Activated CD8-positive, alpha-beta T cell treated with anti-CD3 and anti-CD28 coated beads, Interleukin-2, amount 10 ng/mL, durations not matched to agents 7 days and 5 days (primary cell): ENCODE measurements around the gene IL17D. TPM values are rescaled to one million over a fixed set of nuclear protein-coding genes. Genes with fewer than 3 reads are reported as not detected.
A peak's percentile ranks its signal among the peaks of the same experiment; 100 is the strongest.

Experiments used
- ATAC-seq: fragments of 150-1000 bp; cut with Tn5 transposase; one replicate; pipeline ENCODE4 v1.10.0; 2021; ENCODE audit warnings: moderate library complexity
- CTCF ChIA-PET: fragments of 350-600 bp; sonication (Branson Sonifier 250); formaldehyde crosslinking; loops from one replicate; lab custom pipeline; 2021; ENCODE audit warnings: antibody characterized with exemption; lab: Charles Lee
- POLR2A ChIA-PET: fragments of 350-600 bp; sonication (Branson Sonifier 250); formaldehyde crosslinking; loops from one replicate; lab custom pipeline; 2021; ENCODE audit warnings: antibody characterized with exemption; lab: Charles Lee
- DNase-seq: peaks from one replicate; pipeline ENCODE4 v3.0.0-alpha.2; 2020
- H3K27ac Mint-ChIP-seq: one replicate; pipeline ENCODE4 v1.8.0; 2021; ENCODE audit warnings: mild to moderate bottlenecking, mixed read lengths
- H3K27me3 Mint-ChIP-seq: one replicate; pipeline ENCODE4 v1.8.0; 2021; ENCODE audit warnings: low read depth, mixed read lengths
- H3K36me3 Mint-ChIP-seq: one replicate; pipeline ENCODE4 v1.8.0; 2021; ENCODE audit warnings: low read depth, mixed read lengths
- H3K4me1 Mint-ChIP-seq: one replicate; pipeline ENCODE4 v1.8.0; 2021; ENCODE audit warnings: low read depth, mixed read lengths
- H3K4me3 Mint-ChIP-seq: one replicate; pipeline ENCODE4 v1.8.0; 2021; ENCODE audit warnings: mild to moderate bottlenecking, mixed read lengths
- H3K9me3 Mint-ChIP-seq: one replicate; pipeline ENCODE4 v1.8.0; 2022; ENCODE audit warnings: mixed read lengths; ENCODE audit not compliant: insufficient read depth
- total RNA-seq, 2 experiments: library from RNA; stranded (reverse); gene quantifications; one replicate each; pipeline ENCODE4 v1.2.3, GENCODE V29; 2021

IL17D gene
- total RNA-seq, 2 experiments from 2014 or later = 0.13 to 0.18 TPM

- CTCF ChIA-PET = no interaction called here
- no peak overlapping the region for H3K4me3 Mint-ChIP-seq
These were observed 7.4 kb upstream of the IL17D start for GRCh38 chr13:20696073-20696472.

GRCh38 chr13:20699715-20700114 lies 3.8 kb upstream of the IL17D start:
- Mint-ChIP-seq H3K4me1 (peaks cover 20% of the 10 kb centered on the region), H3K27me3 (peaks cover 33% of the 10 kb centered on the region), H3K36me3 (no peaks in the 10 kb centered on the region), H3K9me3 (no peaks in the 10 kb centered on the region), H3K4me3 (no peak overlapping the region), H3K27ac (no peak overlapping the region)
- ATAC-seq = no peak
- CTCF ChIA-PET = interaction anchor here (1.3 to 1.6 kb wide), 2 partner anchors 129 to 206 kb away, joined by 3 to 4 read pairs; no protein-coding TSS in a partner anchor
- no peak for DNase-seq
- POLR2A ChIA-PET = no interaction called here

More at GRCh38 chr13:20696073-20696472, 7.4 kb upstream of the IL17D start:
- DNase-seq (no peak), ATAC-seq (no peak)
- Mint-ChIP-seq H3K36me3 (no peaks in the 10 kb centered on the region), H3K27ac (no peak overlapping the region), H3K9me3 (no peaks in the 10 kb centered on the region), H3K4me1 (peaks cover 5% of the 10 kb centered on the region), H3K27me3 (peaks cover 23% of the 10 kb centered on the region)
- POLR2A ChIA-PET = no interaction called here

GRCh38 chr13:20700288-20700687 lies 3.2 kb upstream of the IL17D start:
- Mint-ChIP-seq H3K9me3 (no peaks in the 10 kb centered on the region), H3K27ac (no peak overlapping the region), H3K36me3 (no peaks in the 10 kb centered on the region), H3K27me3 (peaks cover 33% of the 10 kb centered on the region), H3K4me1 (peaks cover 20% of the 10 kb centered on the region), H3K4me3 (no peak overlapping the region)
- DNase-seq (no peak), ATAC-seq (no peak)
- POLR2A ChIA-PET = no interaction called here
- CTCF ChIA-PET = interaction anchor here (1.3 to 1.6 kb wide), 2 partner anchors 128 to 207 kb away, joined by 3 to 4 read pairs; no protein-coding TSS in a partner anchor

- ChIA-PET POLR2A (no interaction called here), CTCF (interaction anchor here (1.6 kb wide), 1 partner anchor 208 kb away, joined by 4 read pairs; no protein-coding TSS in a partner anchor)
- no peak for DNase-seq
- Mint-ChIP-seq H3K36me3 (no peaks in the 10 kb centered on the region), H3K4me1 (peaks cover 15% of the 10 kb centered on the region), H3K9me3 (no peaks in the 10 kb centered on the region), H3K27me3 (peaks cover 28% of the 10 kb centered on the region), H3K27ac (no peak overlapping the region), H3K4me3 (no peak overlapping the region)
- no peak for ATAC-seq
These were observed 2.0 kb upstream of the IL17D start for GRCh38 chr13:20701461-20701860.

GRCh38 chr13:20702530-20702914 lies 977 bp upstream of the IL17D start:
- DNase-seq (no peak), ATAC-seq (no peak)
- peak overlapping the region; percentile 90 for H3K4me3 Mint-ChIP-seq
- H3K27me3 Mint-ChIP-seq = peaks cover 27% of the 10 kb centered on the region
- H3K9me3 Mint-ChIP-seq = no peaks in the 10 kb centered on the region
- no peak overlapping the region for H3K27ac Mint-ChIP-seq
- CTCF ChIA-PET = interaction anchor here (1.0 to 2.3 kb wide), 5 partner anchors 20 to 222 kb away, joined by 3 to 11 read pairs (median 4); no protein-coding TSS in a partner anchor
- H3K36me3 Mint-ChIP-seq = no peaks in the 10 kb centered on the region
- H3K4me1 Mint-ChIP-seq = peaks cover 15% of the 10 kb centered on the region
- POLR2A ChIA-PET = interaction anchor here (0.9 kb wide), 1 partner anchor 70 kb away, joined by 3 read pairs; no protein-coding TSS in a partner anchor

GRCh38 chr13:20703780-20704458 lies 420 bp downstream of the IL17D start:
- Mint-ChIP-seq H3K27ac (no peak overlapping the region), H3K9me3 (no peaks in the 10 kb centered on the region), H3K27me3 (peaks cover 22% of the 10 kb centered on the region), H3K36me3 (no peaks in the 10 kb centered on the region), H3K4me3 (no peak overlapping the region), H3K4me1 (peaks cover 15% of the 10 kb centered on the region)
- peak; percentile 90 for ATAC-seq
- ChIA-PET CTCF (interaction anchor here (0.6 to 2.3 kb wide), 8 partner anchors 18 to 356 kb away, joined by 3 to 11 read pairs (median 4); no protein-coding TSS in a partner anchor), POLR2A (interaction anchor here (1.3 kb wide), 1 partner anchor 472 kb away, joined by 4 read pairs; the partner anchor contains the start of genes MRPL57 and SKA3)
- DNase-seq = peak; percentile 81

- Mint-ChIP-seq H3K9me3 (no peaks in the 10 kb centered on the region), H3K27me3 (peaks cover 19% of the 10 kb centered on the region), H3K36me3 (no peaks in the 10 kb centered on the region), H3K4me1 (peaks cover 15% of the 10 kb centered on the region), H3K4me3 (peak overlapping the region; percentile 59), H3K27ac (peak overlapping the region; percentile 35)
- ChIA-PET CTCF (interaction anchor here (0.6 to 2.3 kb wide), 5 partner anchors 124 to 356 kb away, joined by 3 to 11 read pairs (median 3); no protein-coding TSS in a partner anchor), POLR2A (interaction anchor here (1.3 kb wide), 1 partner anchor 472 kb away, joined by 4 read pairs; the partner anchor contains the start of genes MRPL57 and SKA3)
- no peak for DNase-seq
- peak; percentile 6 for ATAC-seq
These were observed 1.1 kb downstream of the IL17D start for GRCh38 chr13:20704459-20705069.

GRCh38 chr13:20706661-20707060 lies 3.2 kb downstream of the IL17D start:
- no peak for ATAC-seq
- ChIA-PET POLR2A (no interaction called here), CTCF (interaction anchor here (1.5 kb wide), 1 partner anchor 122 kb away, joined by 3 read pairs; no protein-coding TSS in a partner anchor)
- no peak for DNase-seq
- Mint-ChIP-seq H3K4me3 (no peak overlapping the region), H3K27me3 (peaks cover 10% of the 10 kb centered on the region), H3K4me1 (peaks cover 15% of the 10 kb centered on the region), H3K36me3 (no peaks in the 10 kb centered on the region), H3K9me3 (no peaks in the 10 kb centered on the region), H3K27ac (no peak overlapping the region)

GRCh38 chr13:20708216-20708615 lies 4.7 kb downstream of the IL17D start:
- H3K36me3 Mint-ChIP-seq = no peaks in the 10 kb centered on the region
- H3K27ac Mint-ChIP-seq = no peak overlapping the region
- no peaks in the 10 kb centered on the region for H3K9me3 Mint-ChIP-seq
- H3K27me3 Mint-ChIP-seq = peaks cover 6% of the 10 kb centered on the region
- no peak for ATAC-seq
- POLR2A ChIA-PET = no interaction called here
- DNase-seq = no peak
- peaks cover 8% of the 10 kb centered on the region for H3K4me1 Mint-ChIP-seq
- CTCF ChIA-PET = interaction anchor here (1.4 kb wide), 1 partner anchor 120 kb away, joined by 4 read pairs; no protein-coding TSS in a partner anchor
- H3K4me3 Mint-ChIP-seq = no peak overlapping the region

- no peaks in the 10 kb centered on the region for H3K36me3 Mint-ChIP-seq
- no peak overlapping the region for H3K4me3 Mint-ChIP-seq
- CTCF ChIA-PET = interaction anchor here (0.8 to 2.0 kb wide), 2 partner anchors 120 to 214 kb away, joined by 3 to 8 read pairs; no protein-coding TSS in a partner anchor
- POLR2A ChIA-PET = interaction anchor here (0.5 kb wide), 1 partner anchor 65 kb away, joined by 3 read pairs; no protein-coding TSS in a partner anchor
- ATAC-seq (no peak), DNase-seq (no peak)
- no peak overlapping the region for H3K27ac Mint-ChIP-seq
- peaks cover 7% of the 10 kb centered on the region for H3K4me1 Mint-ChIP-seq
- no peaks in the 10 kb centered on the region for H3K9me3 Mint-ChIP-seq
- peaks cover 10% of the 10 kb centered on the region for H3K27me3 Mint-ChIP-seq
These were observed 5.9 kb downstream of the IL17D start for GRCh38 chr13:20709369-20709768.

GRCh38 chr13:20709782-20710181 lies 6.3 kb downstream of the IL17D start:
- H3K9me3 Mint-ChIP-seq = no peaks in the 10 kb centered on the region
- CTCF ChIA-PET = interaction anchor here (0.6 to 2.0 kb wide), 4 partner anchors 119 to 512 kb away, joined by 3 to 8 read pairs (median 3); no protein-coding TSS in a partner anchor
- DNase-seq (no peak), ATAC-seq (no peak)
- no peaks in the 10 kb centered on the region for H3K36me3 Mint-ChIP-seq
- H3K27ac Mint-ChIP-seq = no peak overlapping the region
- H3K4me3 Mint-ChIP-seq = no peak overlapping the region
- peaks cover 10% of the 10 kb centered on the region for H3K27me3 Mint-ChIP-seq
- POLR2A ChIA-PET = no interaction called here
- H3K4me1 Mint-ChIP-seq = peaks cover 4% of the 10 kb centered on the region
